GM20431 (cell line): ENCODE results near the gene TRPM4.
"Not testable (repeated sequence)": the region's sequence is repeated elsewhere in the genome, so short reads cannot be mapped to it uniquely, and the experiment has no call there.

Source experiments
- in situ Hi-C: fragments of 300-500 bp; cut with MseI, MboI; formaldehyde crosslinking; loops from one replicate; pipeline ENCODE4 v1.15.0; 2020; ENCODE audit warnings: low sequenced_read_pairs; ENCODE audit not compliant: unreplicated experiment

TRPM4 gene

GRCh38 chr19:49157445-49158224 is at the start of gene TRPM4:
TSS of gene TRPM4 (plus strand) at chr19:49157792. CDS start at chr19:49157867, 75 bp downstream.
- in situ Hi-C loops = no loop called here

GRCh38 chr19:49109051-49109450 is 48.5 kb upstream of the TRPM4 start:
- in situ Hi-C loops = no loop called here

GRCh38 chr19:49109569-49110233 is 47.9 kb upstream of the TRPM4 start:
- in situ Hi-C loops = no loop called here

GRCh38 chr19:49110567-49110966 is 47.0 kb upstream of the TRPM4 start:
- in situ Hi-C loops = no loop called here

GRCh38 chr19:49111218-49111998 is 46.2 kb upstream of the TRPM4 start:
- in situ Hi-C loops = no loop called here

GRCh38 chr19:49113762-49114629 is 43.6 kb upstream of the TRPM4 start, which contains the start of gene LIN7B:
TSS of gene LIN7B (plus strand) at chr19:49114370. CDS start at chr19:49114405, 35 bp downstream.
- in situ Hi-C loops = no loop called here

GRCh38 chr19:49114630-49115363 is 42.8 kb upstream of the TRPM4 start:
- in situ Hi-C loops = no loop called here

- in situ Hi-C loops = no loop called here
Measured at GRCh38 chr19:49116544-49116943, 41.0 kb upstream of the TRPM4 start.

- in situ Hi-C loops = no loop called here
Measured at GRCh38 chr19:49117677-49118564, 39.7 kb upstream of the TRPM4 start.

GRCh38 chr19:49118565-49119410 is 38.8 kb upstream of the TRPM4 start, which contains the start of gene C19orf73:
TSS of gene C19orf73 (minus strand) at chr19:49119143. CDS start at chr19:49119022, 121 bp downstream.
- in situ Hi-C loops = no loop called here

GRCh38 chr19:49119411-49120324 is 37.9 kb upstream of the TRPM4 start, which contains the start of gene PPFIA3:
TSS of gene PPFIA3 (plus strand) at chr19:49119544. CDS start at chr19:49127874, 8,330 bp downstream.
- in situ Hi-C loops = no loop called here

GRCh38 chr19:49120325-49120683 is 37.3 kb upstream of the TRPM4 start:
- in situ Hi-C loops = no loop called here

GRCh38 chr19:49120868-49121267 is 36.7 kb upstream of the TRPM4 start:
- in situ Hi-C loops = no loop called here

GRCh38 chr19:49121841-49122240 is 35.8 kb upstream of the TRPM4 start:
- in situ Hi-C loops = not testable (repeated sequence)

GRCh38 chr19:49123285-49123684 is 34.3 kb upstream of the TRPM4 start:
- in situ Hi-C loops = not testable (repeated sequence)
